Keratinocyte (primary cell): ENCODE measurements around the gene FHOD3. TPM values are rescaled to one million over a fixed set of nuclear protein-coding genes. Genes with fewer than 3 reads are reported as not detected.

Source experiments
- DNase-seq: peaks from one replicate; pipeline ENCODE4 v3.0.0-alpha.2; 2011; ENCODE audit warnings: low read depth, missing footprints, low spot score
- FAIRE-seq: peaks from 2 replicates; lab custom pipeline; 2011; peaks lifted over from hg19 to GRCh38; lab: Jason Lieb, UNC
- H2AFZ ChIP-seq: 2 replicates; pipeline ENCODE4 v1.6.0; 2012; ENCODE audit warnings: low read length, control low read depth, inconsistent platforms; ENCODE audit not compliant: control insufficient read depth
- H3K27ac ChIP-seq: 2 replicates; pipeline ENCODE4 v1.5.1; 2011; ENCODE audit warnings: low read length; ENCODE audit not compliant: control insufficient read depth, insufficient read depth
- H3K27me3 ChIP-seq: 3 replicates; pipeline ENCODE4 v1.6.0; 2011; ENCODE audit warnings: low read length; ENCODE audit not compliant: control insufficient read depth, insufficient read depth; ENCODE audit errors: extremely low read depth
- H3K36me3 ChIP-seq, 2 experiments: 2 replicates in 1 of 2; 3 replicates in 1 of 2; pipeline ENCODE4 v1.5.1; 2011; ENCODE audit warnings: low read length in 2 of 2, mild to moderate bottlenecking in 1 of 2; ENCODE audit not compliant: control insufficient read depth in 2 of 2, insufficient read depth in 2 of 2; ENCODE audit errors: extremely low read depth in 1 of 2
- H3K4me1 ChIP-seq: 3 replicates; pipeline ENCODE4 v1.5.1; 2011; ENCODE audit warnings: low read length; ENCODE audit not compliant: control insufficient read depth, insufficient read depth; ENCODE audit errors: extremely low read depth
- H3K4me2 ChIP-seq: 3 replicates; pipeline ENCODE4 v1.6.0; 2011; ENCODE audit warnings: low read depth, low read length; ENCODE audit not compliant: control insufficient read depth, insufficient read depth; ENCODE audit errors: extremely low read depth
- H3K4me3 ChIP-seq, 3 experiments: fragments of 200-600 bp in 1 of 3; sonication (generic) in 1 of 3; 2 replicates in 2 of 3; 3 replicates in 1 of 3; pipeline ENCODE4 v1.5.1; 2011 to 2016; ENCODE audit warnings: low read length in 3 of 3, mild to moderate bottlenecking in 3 of 3, control low read depth in 2 of 3, inconsistent platforms in 1 of 3, low read depth in 1 of 3, mixed read lengths in 1 of 3, mixed run types in 1 of 3, moderate library complexity in 1 of 3; ENCODE audit not compliant: control insufficient read depth in 2 of 3, insufficient read depth in 2 of 3; ENCODE audit errors: extremely low read depth in 1 of 3
- H3K79me2 ChIP-seq: 2 replicates; pipeline ENCODE4 v1.6.0; 2012; ENCODE audit warnings: low read length; ENCODE audit not compliant: control insufficient read depth, insufficient read depth
- H3K9ac ChIP-seq: 3 replicates; pipeline ENCODE4 v1.6.0; 2011; ENCODE audit warnings: low read length; ENCODE audit not compliant: control insufficient read depth, insufficient read depth; ENCODE audit errors: extremely low read depth
- H3K9me1 ChIP-seq: 3 replicates; pipeline ENCODE4 v1.6.0; 2011; ENCODE audit warnings: low read length; ENCODE audit not compliant: control insufficient read depth, insufficient read depth; ENCODE audit errors: extremely low read depth
- H3K9me3 ChIP-seq: 2 replicates; pipeline ENCODE4 v1.5.1; 2012; ENCODE audit warnings: low read depth, low read length; ENCODE audit not compliant: control insufficient read depth
- H4K20me1 ChIP-seq: 3 replicates; pipeline ENCODE4 v1.6.0; 2011; ENCODE audit warnings: low read length; ENCODE audit not compliant: control insufficient read depth, insufficient read depth; ENCODE audit errors: extremely low read depth
- EZH2 ChIP-seq: IDR thresholded peaks from one replicate; pipeline ENCODE4 v1.6.1; 2012; ENCODE audit warnings: inconsistent platforms, mild to moderate bottlenecking, low read length, moderate library complexity
- dilution Hi-C: fragments of 300-500 bp; cut with MboI; formaldehyde crosslinking; loops from one replicate; pipeline ENCODE4 v1.7.0; 2020; ENCODE audit warnings: low sequenced_read_pairs; ENCODE audit not compliant: extremely low pct_ligation_motif_present
- polyA plus RNA-seq, 5 experiments: library from polyadenylated mRNA; depleted of rRNA in 3 of 5; stranded (reverse) in 3 of 5; stranded (forward) in 1 of 5; unstranded in 1 of 5; fragments of >200 nt; gene quantifications; 1 replicate in 1 of 5; 2 replicates in 3 of 5; 3 replicates in 1 of 5; pipeline versions ENCODE4 v1.2.1 to v1.2.3, GENCODE V29; 2011 to 2012; ENCODE audit warnings: missing spikeins in 2 of 5, low read depth in 1 of 5, low replicate concordance in 1 of 5
- TF ChIP-seq, protein P1 (sequence below), 3 experiments: IDR thresholded peaks in 1 of 3; conservative IDR thresholded peaks in 1 of 3; optimal IDR thresholded peaks in 1 of 3; 2 replicates in 2 of 3; 3 replicates in 1 of 3; pipeline versions ENCODE3 to v1.5.1; 2011; ENCODE audit warnings: low read length in 3 of 3, mild to moderate bottlenecking in 3 of 3, moderate library complexity in 2 of 3, control low read depth in 1 of 3, inconsistent platforms in 1 of 3; ENCODE audit not compliant: insufficient read depth in 2 of 3; ENCODE audit errors: extremely low read depth in 1 of 3

The FHOD3 gene
- polyA plus RNA-seq, 1 donor (not counting 4 experiments of a cell fraction or from before 2014, with no cell fraction given) = 7.7 TPM

DNA sequence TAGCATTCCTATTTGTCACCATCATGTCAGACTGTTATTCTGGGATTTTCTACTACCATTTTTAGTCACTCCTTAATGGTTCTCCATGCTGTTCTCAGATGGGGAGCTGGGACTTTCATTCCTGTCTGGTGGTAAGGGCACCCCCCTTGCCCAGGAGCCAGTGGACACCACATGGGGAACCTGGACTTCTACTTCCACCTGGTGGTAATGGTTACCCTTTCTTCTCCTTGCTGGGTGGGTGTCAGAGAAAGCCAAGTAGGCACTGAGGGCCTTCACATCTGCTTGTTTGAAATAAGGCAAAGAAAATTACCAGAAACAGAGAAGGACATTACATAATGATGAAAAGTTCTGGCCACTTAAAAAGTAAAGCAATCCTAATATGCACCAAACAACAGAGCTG, 239.8 kb downstream of the FHOD3 start:
- Histone ChIP-seq H3K36me3 (no peaks in the 10 kb centered on the region), H3K9me3 (no peaks in the 10 kb centered on the region), H3K4me3 (no peak overlapping the region), H2AFZ (no peak overlapping the region), H3K9ac (no peak overlapping the region), H3K9me1 (no peaks in the 10 kb centered on the region), H3K4me1 (peaks cover 16% of the 10 kb centered on the region), H3K4me2 (no peak overlapping the region), H3K79me2 (no peaks in the 10 kb centered on the region), H3K27me3 (no peaks in the 10 kb centered on the region), H3K27ac (no peak overlapping the region), H4K20me1 (no peaks in the 10 kb centered on the region)
- no peak for FAIRE-seq
- dilution Hi-C loops = no loop called here
- DNase-seq = no peak
- no peak for TF ChIP-seq EZH2
- TF ChIP-seq, protein P1, sequence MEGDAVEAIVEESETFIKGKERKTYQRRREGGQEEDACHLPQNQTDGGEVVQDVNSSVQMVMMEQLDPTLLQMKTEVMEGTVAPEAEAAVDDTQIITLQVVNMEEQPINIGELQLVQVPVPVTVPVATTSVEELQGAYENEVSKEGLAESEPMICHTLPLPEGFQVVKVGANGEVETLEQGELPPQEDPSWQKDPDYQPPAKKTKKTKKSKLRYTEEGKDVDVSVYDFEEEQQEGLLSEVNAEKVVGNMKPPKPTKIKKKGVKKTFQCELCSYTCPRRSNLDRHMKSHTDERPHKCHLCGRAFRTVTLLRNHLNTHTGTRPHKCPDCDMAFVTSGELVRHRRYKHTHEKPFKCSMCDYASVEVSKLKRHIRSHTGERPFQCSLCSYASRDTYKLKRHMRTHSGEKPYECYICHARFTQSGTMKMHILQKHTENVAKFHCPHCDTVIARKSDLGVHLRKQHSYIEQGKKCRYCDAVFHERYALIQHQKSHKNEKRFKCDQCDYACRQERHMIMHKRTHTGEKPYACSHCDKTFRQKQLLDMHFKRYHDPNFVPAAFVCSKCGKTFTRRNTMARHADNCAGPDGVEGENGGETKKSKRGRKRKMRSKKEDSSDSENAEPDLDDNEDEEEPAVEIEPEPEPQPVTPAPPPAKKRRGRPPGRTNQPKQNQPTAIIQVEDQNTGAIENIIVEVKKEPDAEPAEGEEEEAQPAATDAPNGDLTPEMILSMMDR (optimal IDR thresholded peaks at IDR 0.05 in 1 of 3, IDR thresholded peaks at IDR 0.05 in 1 of 3, conservative IDR thresholded peaks at IDR 0.05 in 1 of 3; ENCODE audit: extremely low read depth in 1 of 3, insufficient read depth in 2 of 3, low read length in 3 of 3) = peak in 1 of 3 experiments; percentile 7

DNA sequence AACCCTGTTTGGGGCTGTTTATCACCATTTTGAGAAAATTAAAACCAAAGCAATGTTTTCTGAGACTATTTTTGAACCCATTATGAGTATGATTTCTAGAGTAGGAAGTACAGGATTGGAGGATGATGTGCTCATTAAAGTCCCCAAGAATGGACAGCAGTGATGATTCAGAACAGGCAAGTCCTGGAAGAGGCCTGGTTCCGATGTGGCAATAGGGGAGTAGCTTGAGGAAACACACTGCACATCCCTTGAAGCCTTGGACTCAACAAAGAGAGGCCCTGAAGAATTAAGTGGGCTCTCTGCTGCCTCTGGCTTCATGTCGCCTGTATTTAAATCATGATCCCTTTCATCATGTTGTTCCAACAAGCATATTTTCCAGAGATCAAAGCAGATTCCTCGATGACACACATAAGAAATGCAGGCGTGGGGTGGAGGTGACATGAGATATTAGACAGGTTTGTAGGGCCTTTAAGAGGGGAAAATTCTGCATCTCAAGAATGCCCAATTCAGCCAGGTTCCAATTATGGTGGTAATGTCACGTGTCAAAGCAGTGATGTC, 242.2 kb downstream of the FHOD3 start:
- dilution Hi-C loops = no loop called here
- Histone ChIP-seq H3K79me2 (no peaks in the 10 kb centered on the region), H3K9me1 (no peaks in the 10 kb centered on the region), H3K9ac (no peak overlapping the region), H3K4me3 (no peak overlapping the region), H3K27ac (no peak overlapping the region), H2AFZ (no peak overlapping the region), H3K4me2 (no peak overlapping the region), H3K4me1 (peaks cover 15% of the 10 kb centered on the region), H4K20me1 (no peaks in the 10 kb centered on the region), H3K9me3 (no peaks in the 10 kb centered on the region), H3K27me3 (no peaks in the 10 kb centered on the region), H3K36me3 (no peaks in the 10 kb centered on the region)
- DNase-seq (no peak), FAIRE-seq (no peak)
- TF ChIP-seq EZH2 = no peak
- TF ChIP-seq, protein P1 (optimal IDR thresholded peaks at IDR 0.05 in 1 of 3, IDR thresholded peaks at IDR 0.05 in 1 of 3, conservative IDR thresholded peaks at IDR 0.05 in 1 of 3; ENCODE audit: extremely low read depth in 1 of 3, insufficient read depth in 2 of 3, low read length in 3 of 3) = no peak
